Stimulated activated CD4-positive, alpha-beta T cell treated with anti-CD3 and anti-CD28 coated beads, Interleukin-1b, Interleukin-23, amount 100 ng/mL, for 4 hours (primary cell): ENCODE measurements around the gene DAZAP1.

ENCODE experiments used
- DNase-seq, 2 donors: peaks; one replicate each; pipeline ENCODE4 v3.0.0-alpha.2; 2020; ENCODE audit warnings: low read depth in 2 of 2

Gene DAZAP1

GRCh38 chr19:1393841-1394240 is 13.5 kb upstream of the DAZAP1 start:
- no peak for DNase-seq

GRCh38 chr19:1394252-1395193 is 12.9 kb upstream of the DAZAP1 start:
- DNase-seq, result no peak

- DNase-seq, result no peak
Observed at GRCh38 chr19:1395194-1396018, 12.0 kb upstream of the DAZAP1 start.

GRCh38 chr19:1396019-1396767 is 11.2 kb upstream of the DAZAP1 start:
- DNase-seq, result no peak

GRCh38 chr19:1396768-1397679 is 10.4 kb upstream of the DAZAP1 start:
- no peak for DNase-seq

- DNase-seq, result no peak
Observed at GRCh38 chr19:1397838-1398237, 9.5 kb upstream of the DAZAP1 start.

GRCh38 chr19:1399079-1399478 is 8.3 kb upstream of the DAZAP1 start:
- DNase-seq, result no peak

GRCh38 chr19:1399745-1400144 is 7.6 kb upstream of the DAZAP1 start:
- no peak for DNase-seq

- DNase-seq, result no peak
Observed at GRCh38 chr19:1400281-1401137, 6.9 kb upstream of the DAZAP1 start.

GRCh38 chr19:1401138-1401888 is 6.1 kb upstream of the DAZAP1 start, which contains the start of gene GAMT:
GAMT (minus strand) TSS chr19:1401542; CDS start chr19:1401476, 66 bp downstream.
- DNase-seq, result peak; percentile 47 to 62

- DNase-seq, result no peak
Observed at GRCh38 chr19:1401889-1402217, 5.5 kb upstream of the DAZAP1 start.

- no peak for DNase-seq
Observed at GRCh38 chr19:1402411-1403070, 4.8 kb upstream of the DAZAP1 start.

GRCh38 chr19:1406774-1407527 is 435 bp upstream of the DAZAP1 start:
- peak; percentile 99 for DNase-seq

- DNase-seq, result peak; percentile 47 to 56
Observed at GRCh38 chr19:1408300-1409203, 1.2 kb downstream of the DAZAP1 start.

- DNase-seq, result no peak
Observed at GRCh38 chr19:1409204-1410005, 2.0 kb downstream of the DAZAP1 start.
